Liver (tissue), 3 donors: ENCODE measurements around the gene PGBD4.

Experiments
- CTCF ChIP-seq: fragments of 150-350 bp; IDR thresholded peaks from 2 replicates; pipeline ENCODE4 v1.5.1; 2017; ENCODE audit warnings: improper control_type of control experiment, low read depth, low read length; ENCODE audit not compliant: missing input control
- EGR1 ChIP-seq, 2 donors: IDR thresholded peaks; 2 replicates each; pipeline ENCODE4 v1.6.1; 2016 to 2018; ENCODE audit warnings: antibody characterized with exemption in 2 of 2, low read depth in 2 of 2
- FOXA1 ChIP-seq: IDR thresholded peaks from 2 replicates; pipeline ENCODE4 v1.6.1; 2016; ENCODE audit warnings: antibody characterized with exemption
- HNF4G ChIP-seq: IDR thresholded peaks from 2 replicates; pipeline ENCODE4 v1.6.1; 2016; ENCODE audit warnings: antibody characterized with exemption
- JUND ChIP-seq, 2 donors: IDR thresholded peaks; 2 replicates each; pipeline ENCODE4 v1.6.1; 2016; ENCODE audit warnings: antibody characterized with exemption in 2 of 2
- MAX ChIP-seq: IDR thresholded peaks from 2 replicates; pipeline ENCODE4 v1.6.1; 2016; ENCODE audit warnings: antibody characterized with exemption
- RAD21 ChIP-seq, 2 donors: IDR thresholded peaks; 2 replicates each; pipeline ENCODE4 v1.6.1; 2016; ENCODE audit warnings: antibody characterized with exemption in 2 of 2, mild to moderate bottlenecking in 2 of 2
- REST ChIP-seq: IDR thresholded peaks from 2 replicates; pipeline ENCODE4 v1.6.1; 2016; ENCODE audit warnings: antibody characterized with exemption, mild to moderate bottlenecking
- SP1 ChIP-seq: IDR thresholded peaks from 2 replicates; pipeline ENCODE4 v1.6.1; 2018; ENCODE audit warnings: antibody characterized with exemption, mild to moderate bottlenecking
- TAF1 ChIP-seq: conservative IDR thresholded peaks from 2 replicates; pipeline ENCODE4 v1.6.1; 2016; ENCODE audit warnings: antibody characterized with exemption, mild to moderate bottlenecking
- ZBTB33 ChIP-seq: IDR thresholded peaks from 2 replicates; pipeline ENCODE4 v1.6.1; 2016; ENCODE audit warnings: antibody characterized with exemption
- donor health status: healthy.
- donor health status: healthy.

GRCh38 chr15:34114739-34115138 is 12.9 kb downstream of the PGBD4 start:
- no peak for TF ChIP-seq CTCF
- peak; percentile 51 for TF ChIP-seq SP1
- no peak for TF ChIP-seq JUND (IDR thresholded peaks at IDR 0.05)
- no peak for TF ChIP-seq TAF1
- no peak for TF ChIP-seq MAX
- TF ChIP-seq EGR1 (IDR thresholded peaks at IDR 0.05; ENCODE audit: low read depth in 2 of 2): no peak
- no peak for TF ChIP-seq REST
- TF ChIP-seq RAD21 (IDR thresholded peaks at IDR 0.05): peak in 1 of 2 donors; percentile 15
- no peak for TF ChIP-seq ZBTB33
- TF ChIP-seq FOXA1: no peak
- TF ChIP-seq HNF4G: no peak
